ENCODE measurements around the gene EML6.

DNA sequence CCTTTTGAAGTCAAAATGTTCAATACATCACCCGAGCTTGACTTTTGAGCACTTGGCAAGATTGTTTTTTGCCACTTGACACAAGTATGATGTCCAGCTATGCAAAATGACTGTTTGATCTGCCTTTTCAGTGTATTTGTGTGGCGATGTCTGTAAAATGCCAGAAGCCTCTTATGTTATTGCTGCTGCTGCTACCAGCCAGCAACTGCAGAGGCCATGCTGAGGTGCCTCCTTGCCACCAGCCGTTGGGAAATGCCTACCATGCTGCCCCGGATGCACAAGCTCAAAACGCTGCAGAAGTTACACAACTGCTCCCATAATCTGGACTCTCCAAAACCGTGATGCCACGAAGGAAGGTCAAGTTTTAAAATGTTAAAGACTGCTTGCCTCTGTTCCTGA lies 246.5 kb downstream of the EML6 start:
- TF ChIP-seq EZH2 (IDR thresholded peaks at IDR 0.05) = no peak
- no peak for TF ChIP-seq POLR2AphosphoS5 (IDR thresholded peaks at IDR 0.05; ENCODE audit: borderline replicate concordance, low read depth, low read length)
- no peak for TF ChIP-seq FOXP2 (optimal IDR thresholded peaks at IDR 0.05; ENCODE audit: control extremely low read depth, extremely low read length, insufficient read depth)

All from SK-N-MC (cell line).